Measurements from ENCODE around the gene PTPRG.

DNA sequence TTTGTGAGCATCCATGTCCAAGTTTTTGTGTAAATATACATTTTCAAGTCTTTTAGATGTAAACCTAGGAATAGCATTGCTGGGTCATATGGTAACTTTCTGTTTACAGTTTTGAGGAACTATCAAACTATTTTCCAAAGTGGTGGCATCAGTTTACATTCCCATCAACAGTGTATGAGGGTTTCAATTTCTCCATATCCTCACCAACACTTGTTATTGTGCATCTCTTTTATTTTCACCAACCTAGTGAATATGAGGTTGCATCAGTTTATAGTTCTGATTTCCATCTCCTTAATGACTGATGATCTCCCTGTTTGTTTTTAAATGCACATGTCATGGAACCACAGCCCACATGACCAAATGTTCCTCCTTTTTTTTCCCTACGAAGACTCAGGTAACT lies 610.8 kb downstream of the PTPRG start:
- TF ChIP-seq TAF1 (IDR thresholded peaks at IDR 0.05; ENCODE audit: borderline replicate concordance, insufficient read depth, low read length) = no peak
- TF ChIP-seq, protein P1, sequence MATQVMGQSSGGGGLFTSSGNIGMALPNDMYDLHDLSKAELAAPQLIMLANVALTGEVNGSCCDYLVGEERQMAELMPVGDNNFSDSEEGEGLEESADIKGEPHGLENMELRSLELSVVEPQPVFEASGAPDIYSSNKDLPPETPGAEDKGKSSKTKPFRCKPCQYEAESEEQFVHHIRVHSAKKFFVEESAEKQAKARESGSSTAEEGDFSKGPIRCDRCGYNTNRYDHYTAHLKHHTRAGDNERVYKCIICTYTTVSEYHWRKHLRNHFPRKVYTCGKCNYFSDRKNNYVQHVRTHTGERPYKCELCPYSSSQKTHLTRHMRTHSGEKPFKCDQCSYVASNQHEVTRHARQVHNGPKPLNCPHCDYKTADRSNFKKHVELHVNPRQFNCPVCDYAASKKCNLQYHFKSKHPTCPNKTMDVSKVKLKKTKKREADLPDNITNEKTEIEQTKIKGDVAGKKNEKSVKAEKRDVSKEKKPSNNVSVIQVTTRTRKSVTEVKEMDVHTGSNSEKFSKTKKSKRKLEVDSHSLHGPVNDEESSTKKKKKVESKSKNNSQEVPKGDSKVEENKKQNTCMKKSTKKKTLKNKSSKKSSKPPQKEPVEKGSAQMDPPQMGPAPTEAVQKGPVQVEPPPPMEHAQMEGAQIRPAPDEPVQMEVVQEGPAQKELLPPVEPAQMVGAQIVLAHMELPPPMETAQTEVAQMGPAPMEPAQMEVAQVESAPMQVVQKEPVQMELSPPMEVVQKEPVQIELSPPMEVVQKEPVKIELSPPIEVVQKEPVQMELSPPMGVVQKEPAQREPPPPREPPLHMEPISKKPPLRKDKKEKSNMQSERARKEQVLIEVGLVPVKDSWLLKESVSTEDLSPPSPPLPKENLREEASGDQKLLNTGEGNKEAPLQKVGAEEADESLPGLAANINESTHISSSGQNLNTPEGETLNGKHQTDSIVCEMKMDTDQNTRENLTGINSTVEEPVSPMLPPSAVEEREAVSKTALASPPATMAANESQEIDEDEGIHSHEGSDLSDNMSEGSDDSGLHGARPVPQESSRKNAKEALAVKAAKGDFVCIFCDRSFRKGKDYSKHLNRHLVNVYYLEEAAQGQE (IDR thresholded peaks at IDR 0.05; ENCODE audit: insufficient read depth in 1 of 2, low read depth in 2 of 2, low read length in 2 of 2) = no peak

All from PFSK-1 (cell line).